GM18858 (cell line): ENCODE results near the gene ANTXR2.
"Not testable (repeated sequence)": the region's sequence is repeated elsewhere in the genome, so short reads cannot be mapped to it uniquely, and the experiment has no call there.

Experiments used
- ATAC-seq: cut with Tn5 transposase; IDR thresholded peaks from one replicate; pipeline ENCODE4 v1.9.1; 2021; ENCODE audit not compliant: unreplicated experiment

The ANTXR2 gene

DNA sequence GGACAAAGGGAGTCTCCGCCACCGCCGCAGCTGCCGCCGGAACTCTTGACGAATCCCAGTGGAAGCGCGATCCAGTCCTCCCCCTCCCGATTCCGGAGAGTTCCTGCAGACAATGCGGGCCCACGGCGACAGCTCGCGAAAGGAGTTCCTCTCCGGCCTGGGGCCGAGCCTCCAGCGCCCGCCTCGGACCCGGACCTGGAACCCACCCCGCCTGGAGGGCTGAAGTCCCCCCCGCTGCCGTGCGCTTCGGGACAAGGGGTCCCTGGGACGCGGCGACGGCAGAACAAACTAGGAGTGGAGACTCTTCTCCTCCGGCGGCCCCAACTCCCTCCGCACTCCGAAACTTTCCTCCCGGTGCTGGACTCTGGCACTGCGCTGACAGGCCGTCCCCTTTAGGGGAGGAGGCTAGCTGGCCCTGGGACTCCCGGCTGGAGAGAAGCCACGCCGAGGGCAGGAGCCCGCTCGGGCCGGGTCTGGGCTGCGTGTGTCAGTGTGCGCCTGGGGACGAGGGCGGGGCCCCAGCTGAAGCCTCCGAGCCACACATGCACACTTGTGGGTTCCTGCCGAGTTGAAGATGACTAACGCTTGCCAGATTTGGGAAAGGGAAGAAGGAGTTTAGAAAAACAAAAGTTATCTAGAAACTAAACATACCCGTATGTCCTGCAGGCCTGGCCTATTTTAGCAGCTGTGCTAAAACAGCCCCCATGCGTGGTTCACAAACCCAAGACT is at the start of gene ANTXR2:
Gene ANTXR2, minus strand, starts transcription at position 486 of the 729 bp plus-strand sequence. CDS start 669 bp downstream, outside the sequence.
- peak; percentile 49 for ATAC-seq

DNA sequence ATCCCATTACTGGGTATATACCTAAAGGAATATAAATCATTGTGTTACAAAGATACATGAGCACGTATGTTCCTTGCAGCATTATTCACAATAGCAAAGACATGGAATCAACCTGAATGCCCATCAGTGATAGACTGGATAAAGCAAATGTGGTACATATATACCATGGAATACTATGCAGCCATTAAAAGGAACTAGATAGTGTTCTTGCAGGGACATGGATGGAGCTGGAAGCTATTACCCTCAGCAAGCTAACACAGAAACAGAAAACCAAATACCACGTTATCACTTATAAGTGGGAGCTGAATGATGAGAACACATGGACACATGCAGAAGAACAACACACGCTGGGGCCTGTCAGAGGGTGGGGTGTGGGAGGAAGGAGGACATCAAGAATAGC is 48.8 kb upstream of the ANTXR2 start:
- not testable (repeated sequence) for ATAC-seq

DNA sequence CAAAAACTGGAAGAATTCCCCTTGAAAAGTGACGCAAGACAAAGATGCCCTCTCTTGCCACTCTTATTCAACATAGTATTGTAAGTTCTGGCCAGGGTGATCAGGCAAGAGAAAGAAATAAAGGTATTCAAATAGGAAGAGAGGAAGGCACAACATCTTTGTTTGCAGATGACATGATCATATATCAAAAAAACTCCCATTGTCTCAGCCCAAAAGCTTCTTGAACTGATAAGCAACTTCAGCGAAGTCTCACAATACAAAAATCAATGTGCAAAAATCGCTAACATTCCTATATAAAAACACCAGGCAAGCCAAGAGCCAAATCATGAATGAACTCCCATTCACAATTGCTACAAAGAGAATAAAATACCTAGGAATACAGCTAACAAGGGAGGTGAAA is 46.6 kb upstream of the ANTXR2 start:
- ATAC-seq: not testable (repeated sequence)

DNA sequence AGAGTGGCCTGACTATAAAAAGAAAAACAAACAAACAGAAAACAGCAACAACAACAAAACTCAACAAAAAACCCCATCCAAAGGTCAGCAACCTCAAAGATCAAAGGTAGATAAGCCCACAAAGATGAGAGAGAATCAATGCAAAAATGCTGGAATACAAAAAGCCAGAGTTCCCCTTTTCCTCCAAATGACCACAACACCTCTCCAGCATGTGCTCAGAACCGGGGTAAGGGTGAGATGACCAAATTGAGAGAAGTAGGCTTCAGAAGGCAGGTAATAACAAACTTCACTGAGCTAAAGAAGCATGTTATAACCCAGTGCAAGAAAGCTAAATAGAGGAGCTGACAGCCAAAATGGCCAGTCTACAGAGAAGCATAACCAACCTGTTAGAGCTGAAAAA is 43.5 kb upstream of the ANTXR2 start:
- ATAC-seq: no peak

DNA sequence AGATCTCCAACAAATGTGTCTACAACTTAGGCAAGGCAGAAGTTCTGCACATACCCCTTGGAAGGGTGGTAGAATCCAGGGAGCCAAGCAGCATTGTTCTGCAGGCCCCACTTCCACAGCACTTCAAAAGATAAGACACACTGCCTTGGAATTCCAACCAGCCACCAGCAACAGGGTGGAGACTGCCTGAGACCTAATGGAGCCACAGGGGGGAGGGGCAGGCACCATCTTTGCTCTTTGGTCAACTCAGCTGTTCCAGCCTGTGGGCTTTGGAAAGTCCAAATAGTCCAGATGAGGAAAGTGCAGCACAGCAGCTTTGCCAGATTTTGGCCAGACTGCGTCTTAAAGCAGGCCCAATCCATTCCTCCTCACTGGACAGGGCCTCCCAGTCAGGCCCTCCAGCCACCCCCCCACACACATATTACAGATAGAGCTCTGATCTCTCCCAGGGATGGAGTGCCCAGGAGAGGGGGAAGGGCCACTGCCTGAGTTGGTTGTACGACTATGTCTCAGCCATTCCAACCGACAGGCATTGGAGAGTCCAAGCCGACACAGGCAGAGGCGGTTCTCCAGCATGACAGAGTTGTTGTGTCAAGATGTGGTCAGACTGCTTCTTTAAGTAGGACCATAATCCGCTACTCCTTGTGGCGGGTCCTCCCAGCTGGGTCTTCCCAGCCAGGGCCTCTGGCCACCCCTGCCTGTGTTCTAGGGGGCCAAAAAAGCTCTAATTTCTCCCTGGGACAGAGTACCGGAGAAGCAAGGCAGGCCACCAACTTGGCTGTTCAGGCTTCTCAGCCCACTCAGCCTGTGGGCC is 42.5 kb upstream of the ANTXR2 start:
- ATAC-seq: no peak

DNA sequence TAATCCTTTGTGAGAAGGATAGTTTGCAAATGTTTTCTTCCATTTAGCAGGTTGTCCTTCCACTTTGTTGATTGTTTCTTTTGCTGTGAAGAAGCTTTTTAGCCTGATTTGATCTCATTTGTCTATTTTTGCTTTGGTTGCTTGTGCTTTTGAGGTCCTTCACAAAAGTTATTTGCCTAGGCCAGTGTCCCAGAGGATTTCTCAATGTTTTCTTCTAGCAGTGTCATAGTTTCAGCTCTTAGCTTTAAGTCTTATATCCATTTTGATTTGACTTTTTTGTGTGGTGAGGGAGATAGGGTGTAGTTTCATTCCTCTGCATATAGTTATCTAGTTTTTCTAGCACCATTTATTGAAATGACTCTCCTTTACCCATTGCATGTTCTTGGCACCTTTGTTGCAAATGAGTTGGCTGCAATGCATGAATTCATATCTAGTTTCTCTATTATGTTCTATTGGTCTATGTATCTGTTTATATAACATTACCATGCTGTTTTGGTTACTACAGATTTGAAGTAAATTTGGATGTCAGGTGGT is 41.8 kb upstream of the ANTXR2 start:
- ATAC-seq: no peak

DNA sequence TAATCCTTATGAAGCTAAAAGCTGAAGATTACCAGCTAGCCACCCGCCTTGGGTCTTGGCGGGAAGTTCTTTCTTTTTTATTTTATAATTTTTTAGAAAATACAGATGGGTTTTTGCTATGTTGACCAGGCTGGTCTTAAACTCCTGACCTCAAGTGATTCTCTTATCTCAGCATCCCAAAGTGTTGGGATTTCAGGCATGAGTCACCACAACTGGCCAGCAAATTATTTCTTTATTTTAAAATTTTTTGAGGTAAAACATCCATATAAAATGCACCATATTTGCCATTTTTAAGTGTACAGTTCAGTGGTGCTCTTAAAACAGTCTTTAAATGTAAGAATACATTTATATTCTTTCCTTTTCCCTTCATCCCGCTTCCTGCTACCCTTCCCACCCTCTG is 40.6 kb upstream of the ANTXR2 start:
- no peak for ATAC-seq

DNA sequence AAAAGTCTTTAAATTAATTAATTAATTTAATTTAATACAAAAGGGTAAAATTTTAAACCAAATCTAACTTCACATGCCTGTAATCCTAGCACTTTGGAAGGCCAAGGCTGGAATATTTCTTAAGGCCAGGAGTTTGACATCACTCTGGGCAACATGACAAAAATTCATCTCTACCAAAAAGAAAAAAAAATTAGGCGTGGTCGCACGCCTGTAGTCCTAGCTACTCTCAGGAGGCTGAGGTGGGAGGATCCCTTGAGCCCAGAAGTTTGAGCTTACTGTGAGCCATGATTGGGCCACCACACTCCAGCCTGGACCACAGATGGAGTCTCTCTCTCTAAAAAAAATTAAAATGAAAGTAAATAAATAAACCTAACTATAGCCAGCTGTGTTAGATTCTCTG is 39.2 kb upstream of the ANTXR2 start:
- ATAC-seq: no peak

DNA sequence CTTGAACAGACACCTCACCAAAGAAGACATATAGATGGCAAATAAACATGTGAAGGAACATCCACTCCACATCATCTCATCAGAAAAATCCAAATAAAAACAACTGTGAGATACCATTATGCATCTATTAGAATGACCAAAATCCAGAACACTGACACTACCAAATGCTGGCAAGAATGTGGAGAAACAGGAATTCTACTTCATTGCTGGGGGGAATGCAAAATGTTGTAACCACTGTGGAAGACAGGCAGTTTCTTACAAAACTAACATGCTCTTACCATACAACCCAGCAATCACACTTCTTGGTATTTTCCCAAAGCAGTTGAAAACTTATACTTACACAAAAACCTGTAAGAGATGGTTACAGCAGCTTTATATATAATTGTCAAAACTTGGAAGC is 38.2 kb upstream of the ANTXR2 start:
- ATAC-seq: no peak

DNA sequence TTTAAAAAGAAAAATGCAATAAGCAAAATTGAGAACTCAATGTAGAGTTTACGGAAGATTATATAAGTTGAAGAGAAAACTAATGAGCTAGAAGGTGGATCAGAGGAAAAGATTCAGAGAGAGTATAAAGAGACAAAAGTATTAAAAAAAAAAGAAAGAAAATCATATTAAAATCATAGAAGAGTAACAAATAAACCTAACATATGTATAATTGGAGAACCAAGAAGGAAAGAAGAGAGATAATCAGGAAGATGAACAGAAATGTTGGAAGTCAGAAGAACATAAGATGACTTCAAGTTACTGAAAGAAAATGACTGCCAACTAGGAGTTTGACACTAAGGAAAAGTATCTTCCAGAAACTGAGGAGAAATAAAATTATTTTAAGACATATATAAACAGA is 34.3 kb upstream of the ANTXR2 start:
- no peak for ATAC-seq

DNA sequence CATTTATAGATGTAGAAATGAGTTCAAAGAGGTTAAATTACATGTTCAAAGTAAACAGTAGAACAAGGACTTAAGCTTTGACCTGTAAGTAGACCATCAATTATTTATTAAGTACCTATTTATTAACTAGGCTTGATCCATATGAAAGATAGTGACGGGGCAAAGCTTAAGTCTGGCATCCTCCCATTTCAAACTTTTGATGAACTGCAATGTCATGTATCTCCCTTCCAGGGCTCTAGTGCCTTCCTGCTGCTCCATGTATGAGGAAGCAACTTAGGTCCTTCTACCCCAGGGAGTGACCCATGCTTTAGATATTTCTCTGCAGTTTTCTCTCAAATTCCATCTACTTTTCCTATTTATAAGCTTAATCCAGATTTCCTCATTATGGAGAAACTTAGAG is 31.9 kb upstream of the ANTXR2 start:
- ATAC-seq: no peak

DNA sequence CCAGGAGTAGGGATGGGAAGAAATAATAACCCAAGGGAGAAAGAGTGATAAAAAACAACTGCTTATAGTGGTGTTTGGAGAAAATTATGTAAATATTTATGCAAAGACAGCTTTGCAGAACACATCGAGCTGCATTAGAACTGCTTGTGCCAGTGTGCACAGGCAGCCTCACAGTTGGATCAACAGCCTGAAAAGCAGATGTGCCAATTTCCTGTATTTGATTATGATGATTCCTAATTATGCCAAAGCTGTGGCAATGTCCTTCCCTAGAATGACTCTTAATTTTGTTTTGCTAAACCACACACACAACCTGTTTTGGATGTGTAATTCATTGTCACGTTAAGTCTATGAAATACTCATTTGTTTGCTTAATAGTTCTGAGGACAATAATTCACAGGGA is 30.6 kb upstream of the ANTXR2 start:
- no peak for ATAC-seq

DNA sequence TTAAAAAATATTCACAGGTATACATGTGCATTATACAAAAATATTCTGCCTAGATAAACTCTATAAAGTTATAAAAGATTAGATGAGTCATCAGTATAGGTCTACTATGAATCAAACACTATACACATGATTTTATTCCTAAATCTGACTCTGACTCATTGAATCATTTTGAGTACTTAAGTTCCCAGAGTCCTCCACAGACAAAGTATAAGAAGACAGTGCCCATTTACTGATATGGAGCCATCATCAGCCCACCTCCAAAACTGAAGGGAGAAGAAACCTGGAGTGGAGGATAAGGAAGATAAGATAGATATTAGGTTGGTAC is 28.7 kb upstream of the ANTXR2 start:
- ATAC-seq: no peak

DNA sequence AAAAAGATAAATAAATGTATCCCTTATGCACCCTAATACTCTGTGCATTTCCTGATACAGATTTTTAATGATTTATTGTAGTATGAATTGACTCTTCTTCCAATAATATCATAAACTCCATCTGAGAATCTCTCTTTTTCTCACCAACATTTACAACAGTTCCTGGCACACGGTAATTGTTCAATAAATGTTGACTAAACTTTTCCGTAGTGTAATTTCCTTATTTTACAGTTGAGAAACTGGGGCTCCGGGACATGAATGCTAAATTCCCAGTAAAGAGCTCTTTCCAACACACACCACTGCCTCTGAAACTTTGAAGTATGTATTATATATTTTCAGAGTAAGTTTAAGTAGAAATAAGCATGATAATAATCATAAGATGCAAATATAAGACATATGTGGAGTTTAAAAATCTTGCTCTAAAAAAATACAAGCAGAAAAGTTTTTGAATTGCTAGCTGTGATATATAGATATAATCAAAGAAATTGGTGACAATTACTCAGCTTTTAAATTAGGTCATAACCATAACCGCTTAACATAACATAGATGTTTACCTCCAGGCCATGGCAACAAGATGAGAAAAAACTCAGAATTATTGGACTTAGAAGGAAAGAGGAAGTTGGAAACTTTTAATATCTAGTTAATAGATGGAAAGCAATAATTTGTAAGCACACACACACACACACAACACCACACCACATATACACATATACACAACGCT is 28.2 kb upstream of the ANTXR2 start:
- no peak for ATAC-seq

DNA sequence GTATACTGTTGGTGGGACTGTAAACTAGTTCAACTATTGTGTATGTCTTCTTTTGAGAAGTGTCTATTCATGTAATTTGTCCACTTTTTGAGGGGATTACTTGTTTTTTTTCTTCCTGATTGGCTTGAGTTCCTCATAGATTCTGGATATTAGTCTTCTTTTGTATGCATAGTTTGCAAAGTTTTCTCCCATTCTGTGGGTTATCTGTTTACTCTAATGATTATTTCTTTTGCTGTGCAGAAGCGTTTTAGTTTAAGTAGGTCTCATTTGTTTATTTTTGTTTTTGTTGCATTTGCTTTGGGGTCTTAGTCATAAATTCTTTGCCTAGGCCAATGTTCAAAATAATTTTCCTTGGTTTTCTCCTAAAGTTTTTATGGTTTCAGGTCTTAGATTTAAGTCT is 26.6 kb upstream of the ANTXR2 start:
- no peak for ATAC-seq

DNA sequence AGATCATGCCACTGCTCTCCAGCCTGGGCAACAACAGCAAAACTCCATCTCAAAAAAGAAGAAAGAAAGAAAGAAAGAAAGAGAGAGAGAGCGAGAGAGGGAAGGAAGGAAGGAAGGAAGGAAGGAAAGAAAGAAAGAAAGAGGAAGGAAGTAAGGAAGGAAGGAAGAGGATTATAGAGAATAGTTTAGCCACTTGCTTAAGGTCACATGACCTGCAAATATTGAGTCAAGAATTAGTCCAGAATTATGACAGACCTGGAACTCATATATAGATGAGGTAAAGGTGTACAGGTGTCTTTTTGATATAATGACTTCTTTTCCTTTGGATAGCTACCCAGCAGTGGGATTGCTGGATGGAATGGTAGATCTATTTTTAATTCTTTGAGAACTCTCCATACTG is 25.6 kb upstream of the ANTXR2 start:
- ATAC-seq: no peak

DNA sequence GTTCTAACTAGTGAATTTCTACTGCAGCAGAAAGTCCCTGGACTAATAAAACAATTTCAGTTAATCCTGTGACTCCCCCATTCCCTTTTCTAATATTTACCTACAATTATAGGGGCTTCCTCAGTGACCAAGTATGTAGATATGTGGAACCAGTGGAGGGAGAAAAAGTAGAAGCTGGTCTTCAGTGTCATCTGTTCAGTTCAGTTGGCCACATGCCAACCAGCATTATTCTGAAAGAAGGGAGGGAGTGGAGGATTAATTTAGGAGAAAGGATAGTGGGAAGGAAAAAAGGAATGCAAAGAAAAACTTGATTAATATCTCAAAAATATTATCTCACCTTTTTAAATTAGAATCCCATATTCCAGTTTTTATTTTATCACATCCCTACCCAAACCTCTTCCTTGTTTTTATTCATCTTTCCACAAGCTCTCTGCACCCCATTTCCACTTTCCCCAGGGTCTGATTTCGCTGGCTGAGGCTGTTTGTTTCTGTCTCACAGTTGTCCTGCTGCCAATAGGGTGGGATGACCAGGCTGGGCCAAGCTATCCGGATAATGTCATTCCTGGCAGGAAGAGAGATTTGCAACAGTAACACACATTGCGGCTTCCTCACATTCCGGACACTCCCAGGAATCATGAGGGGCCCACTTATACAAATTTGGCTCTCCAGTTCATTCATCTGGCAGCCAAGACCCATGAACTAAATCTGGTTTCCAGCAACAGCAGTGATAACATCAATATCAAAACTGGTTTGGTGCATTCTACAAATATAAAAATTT is 24.6 kb upstream of the ANTXR2 start:
- no peak for ATAC-seq

DNA sequence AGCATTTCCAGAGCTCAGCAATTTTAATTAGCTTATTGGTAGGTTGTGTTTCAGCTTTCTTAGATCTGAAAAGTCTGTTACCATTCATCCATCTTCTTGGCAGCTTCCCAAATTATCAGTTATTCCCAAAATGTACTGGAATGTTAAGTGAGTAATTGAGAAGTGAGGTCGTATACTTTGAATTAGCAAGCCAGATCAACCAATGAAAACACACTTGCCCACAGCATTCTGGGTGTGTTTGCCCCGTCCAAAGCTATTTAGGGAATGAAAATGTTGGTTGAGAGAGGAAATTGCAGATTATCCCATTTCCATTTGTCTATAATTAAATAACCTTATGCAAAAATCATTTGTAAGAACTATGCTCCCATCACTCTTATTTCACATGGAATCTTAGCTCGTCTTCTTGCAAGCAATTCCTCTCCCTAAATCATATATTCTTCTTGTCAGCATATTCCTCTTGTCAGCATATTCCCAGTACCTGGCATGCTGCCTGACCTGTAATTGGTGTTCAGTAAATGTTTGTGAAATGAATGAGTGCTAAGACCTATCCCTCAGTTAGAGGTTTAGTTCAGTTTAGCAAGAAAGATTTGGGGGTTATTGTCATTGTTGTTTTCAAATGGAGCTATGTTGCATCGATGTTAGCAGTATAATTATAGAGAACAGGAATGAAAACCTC is 23.3 kb upstream of the ANTXR2 start:
- no peak for ATAC-seq

DNA sequence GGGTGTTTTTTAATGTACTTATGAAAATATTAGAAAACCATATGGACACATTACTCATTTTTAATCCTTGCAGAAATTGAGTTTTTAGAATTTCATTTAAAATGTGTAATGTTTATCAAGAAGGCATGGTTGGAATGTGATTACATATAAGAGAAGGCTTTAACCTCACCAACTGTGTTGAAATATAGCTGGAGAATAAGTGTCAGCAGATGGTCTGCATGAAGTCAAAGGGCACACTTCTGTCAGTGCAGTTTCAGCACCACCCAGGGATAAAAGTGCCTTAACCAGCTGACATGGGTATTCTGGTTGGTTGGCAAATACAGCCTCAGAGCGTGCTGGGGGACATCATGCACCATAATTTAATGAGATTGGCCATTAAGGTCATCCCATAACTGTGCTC is 21.2 kb upstream of the ANTXR2 start:
- no peak for ATAC-seq

DNA sequence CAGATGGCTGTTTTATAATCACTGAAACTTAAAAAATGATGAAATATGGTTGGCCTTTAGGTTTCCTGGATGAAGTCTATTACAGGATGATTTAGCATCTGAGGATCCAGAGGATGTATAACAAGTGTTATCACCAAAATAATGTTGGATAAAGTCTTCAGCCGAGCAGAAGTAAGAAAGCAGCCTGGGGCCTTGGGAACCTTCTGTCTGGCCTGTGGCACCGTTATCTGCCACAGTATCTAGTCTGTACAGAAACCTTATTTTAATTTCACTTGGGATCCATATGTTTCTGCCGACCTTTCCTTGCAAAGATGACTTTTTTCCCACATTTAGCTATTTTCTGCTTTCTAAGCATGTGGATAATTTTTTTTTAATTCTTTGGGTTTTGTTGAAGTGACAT is 20.5 kb upstream of the ANTXR2 start:
- no peak for ATAC-seq
